GM12878 (cell line): ENCODE data around the gene MXRA8. TPM values are rescaled to one million over a fixed set of nuclear protein-coding genes. Genes with fewer than 3 reads are reported as not detected.

Experiments used
- ATAC-seq: fragments of 200-7000 bp; cut with Tn5 transposase; 3 replicates; pipeline ENCODE4 v1.9.1; 2020; ENCODE audit warnings: mild to moderate bottlenecking, moderate library complexity
- BruUV-seq: library from RNA; stranded (reverse); fragments of 400-500 nt; replicated peaks from 2 replicates; lab custom pipeline; 2021; lab: Mats Ljungman, UMichigan
- CTCF ChIA-PET: fragments of 300-600 bp; sonication (Branson Sonifier 250); formaldehyde crosslinking; extraction: SDS; loops from one replicate; lab custom pipeline; 2021; ENCODE audit warnings: inconsistent platforms; lab: Yijun Ruan, JAX
- POLR2A ChIA-PET: fragments of 350-600 bp; formaldehyde crosslinking; extraction: SDS; loops from one replicate; lab custom pipeline; 2021; ENCODE audit warnings: inconsistent platforms; lab: Charles Lee
- RAD21 ChIA-PET: fragments of 300-600 bp; sonication (Branson Sonifier 250); formaldehyde crosslinking; loops from one replicate; lab custom pipeline; 2023; ENCODE audit warnings: antibody characterized with exemption; ENCODE audit not compliant: unreplicated experiment; lab: Charles Lee
- SMC1A ChIA-PET: fragments of 300-600 bp; sonication (Branson Sonifier 250); formaldehyde crosslinking; loops from one replicate; lab custom pipeline; 2023; ENCODE audit not compliant: unreplicated experiment, uncharacterized antibody; lab: Charles Lee
- DNase-seq: peaks from one replicate; pipeline ENCODE4 v3.0.0-alpha.2; 2011; ENCODE audit warnings: low read depth, low spot score
- FAIRE-seq: peaks from 3 replicates; lab custom pipeline; 2011; peaks lifted over from hg19 to GRCh38; lab: Jason Lieb, UNC
- H2AFZ ChIP-seq: 2 replicates; pipeline ENCODE4 v1.6.0; 2011; ENCODE audit warnings: low read depth, low read length, control low read depth; ENCODE audit not compliant: control insufficient read depth
- H3K27ac ChIP-seq: 2 replicates; pipeline ENCODE4 v1.5.1; 2011; ENCODE audit warnings: control low read depth; ENCODE audit not compliant: control insufficient read depth, insufficient read depth
- H3K27me3 ChIP-seq, 2 experiments: replicated peaks in 1 of 2; 2 replicates each; pipeline versions ENCODE4 v1.6.0 to v1.6.1; 2011; ENCODE audit warnings: low read length in 1 of 2; ENCODE audit not compliant: control insufficient read depth in 2 of 2, insufficient read depth in 2 of 2
- H3K36me3 ChIP-seq, 2 experiments: 2 replicates each; pipeline ENCODE4 v1.5.1; 2011; ENCODE audit warnings: low read length in 1 of 2; ENCODE audit not compliant: control insufficient read depth in 2 of 2, insufficient read depth in 2 of 2
- H3K4me1 ChIP-seq: 2 replicates; pipeline ENCODE4 v1.6.1; 2011; ENCODE audit warnings: mild to moderate bottlenecking, low read length, moderate library complexity, mixed read lengths; ENCODE audit not compliant: control insufficient read depth, insufficient read depth
- H3K4me2 ChIP-seq: 2 replicates; pipeline ENCODE4 v1.6.0; 2011; ENCODE audit warnings: control low read depth; ENCODE audit not compliant: control insufficient read depth, insufficient read depth
- H3K4me3 ChIP-seq: fragments of 200-600 bp; sonication (generic); 2 replicates; pipeline ENCODE4 v1.5.1; 2016
- H3K79me2 ChIP-seq: 2 replicates; pipeline ENCODE4 v1.6.0; 2011; ENCODE audit warnings: low read length; ENCODE audit not compliant: control insufficient read depth, insufficient read depth
- H3K9ac ChIP-seq: 2 replicates; pipeline ENCODE4 v1.8.0; 2011; ENCODE audit warnings: low read length, control low read depth, mixed read lengths; ENCODE audit not compliant: control insufficient read depth, insufficient read depth
- H3K9me3 ChIP-seq: replicated peaks from 3 replicates; pipeline ENCODE4 v1.5.1; 2011; ENCODE audit warnings: mild to moderate bottlenecking, low read length; ENCODE audit not compliant: control insufficient read depth, insufficient read depth
- H4K20me1 ChIP-seq: 2 replicates; pipeline ENCODE4 v1.6.0; 2011; ENCODE audit not compliant: control insufficient read depth, insufficient read depth
- BHLHE40 ChIP-seq, 2 experiments: fragments of 450-650 bp in 1 of 2; IDR thresholded peaks; 2 replicates each; pipeline ENCODE4 v1.6.1; 2011 to 2017; ENCODE audit warnings: low read depth in 2 of 2, borderline replicate concordance in 1 of 2, improper control_type of control experiment in 1 of 2, low read length in 1 of 2, mild to moderate bottlenecking in 1 of 2
- BRCA1 ChIP-seq: IDR thresholded peaks from 2 replicates; pipeline ENCODE4 v1.6.1; 2011; ENCODE audit warnings: low read depth, low read length, improper control_type of control experiment
- CEBPB ChIP-seq, 2 experiments: fragments of 150-350 bp in 1 of 2; IDR thresholded peaks; 2 replicates each; pipeline ENCODE4 v1.6.1; 2012 to 2014; ENCODE audit warnings: low read depth in 2 of 2, low read length in 2 of 2, borderline replicate concordance in 1 of 2, inconsistent platforms in 1 of 2
- EP300 ChIP-seq, 2 experiments: fragments of 150-350 bp in 1 of 2; IDR thresholded peaks; 2 replicates each; pipeline ENCODE4 v1.6.1; 2011 to 2012; ENCODE audit warnings: low read depth in 2 of 2, low read length in 2 of 2, borderline replicate concordance in 1 of 2, improper control_type of control experiment in 1 of 2, inconsistent platforms in 1 of 2; ENCODE audit not compliant: control insufficient read depth in 1 of 2
- ETV6 ChIP-seq, 2 experiments: fragments of 450-650 bp in 1 of 2; IDR thresholded peaks in 1 of 2; conservative IDR thresholded peaks in 1 of 2; 2 replicates each; pipeline ENCODE4 v1.6.1; 2014; ENCODE audit warnings: antibody characterized with exemption in 1 of 2, borderline replicate concordance in 1 of 2, low read depth in 1 of 2, mild to moderate bottlenecking in 1 of 2, moderate library complexity in 1 of 2
- KAT2A ChIP-seq: conservative IDR thresholded peaks from 2 replicates; pipeline ENCODE4 v1.6.1; 2011; ENCODE audit warnings: low read depth, low read length; ENCODE audit not compliant: control insufficient read depth
- SUZ12 ChIP-seq: fragments of 200-600 bp; sonication (generic); IDR thresholded peaks from one replicate; pipeline ENCODE4 v1.6.1; 2018; ENCODE audit warnings: antibody characterized with exemption, mild to moderate bottlenecking; ENCODE audit not compliant: unreplicated experiment
- ZNF384 ChIP-seq: IDR thresholded peaks from 2 replicates; pipeline ENCODE4 v1.6.1; 2012; ENCODE audit warnings: low read depth, mild to moderate bottlenecking, low read length, improper control_type of control experiment, borderline replicate concordance
- ZSCAN29 ChIP-seq: fragments of 450-650 bp; IDR thresholded peaks from 2 replicates; pipeline ENCODE4 v1.6.1; 2017; ENCODE audit warnings: mild to moderate bottlenecking, moderate library complexity
- WGBS: methylation state at CpG from one replicate; pipeline ENCODE4 v1.1.6; 2016; ENCODE audit warnings: low lambda C conversion rate; ENCODE audit not compliant: insufficient replicate concordance, insufficient coverage; ENCODE audit errors: missing lambda C conversion rate; 5-methylcytosine and 5-hydroxymethylcytosine counted together
- in situ Hi-C: fragments of 300-500 bp; cut with MboI; formaldehyde crosslinking; loops from 9 replicates; pipeline ENCODE4 v1.14.3; 2018; ENCODE audit warnings: mixed read lengths
- intact Hi-C: fragments of 100-400 bp; cut with micrococcal nuclease; formaldehyde crosslinking; loops from one replicate; pipeline ENCODE4 v1.14.2; 2022; ENCODE audit not compliant: unreplicated experiment
- polyA plus RNA-seq, 11 experiments: library from polyadenylated mRNA; depleted of rRNA in 4 of 11; unstranded in 6 of 11; stranded (reverse) in 5 of 11; fragments of >200 nt; fragmentation: Nextera tagmentation in 4 of 11; fragmentation: Illumina TruSeq in 1 of 11; extraction: Ambion mirVana in 4 of 11; extraction: Trizol in 1 of 11; gene quantifications; 1 replicate in 1 of 11; 2 replicates in 10 of 11; pipeline versions ENCODE4 v1.2.1 to v1.2.3, GENCODE V29; 2011 to 2016; ENCODE audit warnings: inconsistent platforms in 2 of 11, missing spikeins in 2 of 11, low read depth in 1 of 11
- total RNA-seq, 4 experiments: library from RNA; depleted of rRNA in 3 of 4; stranded (reverse); fragments of >200 nt in 3 of 4; fragmentation: Illumina TruSeq in 1 of 4; extraction: Trizol in 1 of 4; gene quantifications; 2 replicates each; pipeline versions ENCODE4 v1.2.1 to v1.2.3, GENCODE V29; 2013 to 2021
- TF ChIP-seq, protein P1 (sequence below): fragments of 450-650 bp; IDR thresholded peaks from 2 replicates; pipeline ENCODE4 v1.6.1; 2016; ENCODE audit warnings: mild to moderate bottlenecking
- TF ChIP-seq, protein P2 (sequence below), 3 experiments: IDR thresholded peaks in 2 of 3; conservative IDR thresholded peaks in 1 of 3; 2 replicates each; pipeline ENCODE4 v1.5.1; 2011; ENCODE audit warnings: low read depth in 3 of 3, low read length in 3 of 3, mild to moderate bottlenecking in 3 of 3, control low read depth in 2 of 3, moderate library complexity in 2 of 3, inconsistent platforms in 1 of 3, mixed read lengths in 1 of 3; ENCODE audit not compliant: control insufficient read depth in 2 of 3, insufficient read depth in 1 of 3; ENCODE audit errors: extremely low read depth in 1 of 3

Gene MXRA8
- total and polyA plus RNA-seq, 10 of the 15 experiments (the other 5 are each of a cell fraction or from before 2014, with no cell fraction given), result 0.11 to 0.54 (median 0.21) TPM; not detected in 6

- ATAC-seq (no peak), DNase-seq (no peak), FAIRE-seq (no peak)
- Histone ChIP-seq H3K4me2 (no peak overlapping the region), H4K20me1 (no peaks in the 10 kb centered on the region), H3K27me3 (peaks cover 0 to 3% of the 10 kb centered on the region in 2 experiments; a peak in 2 of 4 replicates), H2AFZ (no peak overlapping the region), H3K27ac (no peak overlapping the region), H3K4me1 (peaks cover 5% of the 10 kb centered on the region), H3K79me2 (no peaks in the 10 kb centered on the region), H3K4me3 (no peak overlapping the region), H3K36me3 (no peaks in the 10 kb centered on the region), H3K9me3 (no peaks in the 10 kb centered on the region), H3K9ac (no peak overlapping the region)
- TF ChIP-seq SUZ12, result peak; percentile 54
- no peak for TF ChIP-seq ETV6 (conservative IDR thresholded peaks at IDR 0.05 in 1 of 2, IDR thresholded peaks at IDR 0.05 in 1 of 2; ENCODE audit: borderline replicate concordance in 1 of 2, low read depth in 1 of 2)
- in situ Hi-C loops (no loop called here), intact Hi-C loops (no loop called here)
- CTCF ChIA-PET, result no interaction called here
- no TSS peak for BruUV-seq
- 27% methylated on average over 13 of the region's 52 CpGs for WGBS
- POLR2A ChIA-PET, result no interaction called here
- RAD21 ChIA-PET, result no interaction called here
- SMC1A ChIA-PET, result no interaction called here
Measured at GRCh38 chr1:1355416-1355815, 2.9 kb downstream of the MXRA8 start.

DNA sequence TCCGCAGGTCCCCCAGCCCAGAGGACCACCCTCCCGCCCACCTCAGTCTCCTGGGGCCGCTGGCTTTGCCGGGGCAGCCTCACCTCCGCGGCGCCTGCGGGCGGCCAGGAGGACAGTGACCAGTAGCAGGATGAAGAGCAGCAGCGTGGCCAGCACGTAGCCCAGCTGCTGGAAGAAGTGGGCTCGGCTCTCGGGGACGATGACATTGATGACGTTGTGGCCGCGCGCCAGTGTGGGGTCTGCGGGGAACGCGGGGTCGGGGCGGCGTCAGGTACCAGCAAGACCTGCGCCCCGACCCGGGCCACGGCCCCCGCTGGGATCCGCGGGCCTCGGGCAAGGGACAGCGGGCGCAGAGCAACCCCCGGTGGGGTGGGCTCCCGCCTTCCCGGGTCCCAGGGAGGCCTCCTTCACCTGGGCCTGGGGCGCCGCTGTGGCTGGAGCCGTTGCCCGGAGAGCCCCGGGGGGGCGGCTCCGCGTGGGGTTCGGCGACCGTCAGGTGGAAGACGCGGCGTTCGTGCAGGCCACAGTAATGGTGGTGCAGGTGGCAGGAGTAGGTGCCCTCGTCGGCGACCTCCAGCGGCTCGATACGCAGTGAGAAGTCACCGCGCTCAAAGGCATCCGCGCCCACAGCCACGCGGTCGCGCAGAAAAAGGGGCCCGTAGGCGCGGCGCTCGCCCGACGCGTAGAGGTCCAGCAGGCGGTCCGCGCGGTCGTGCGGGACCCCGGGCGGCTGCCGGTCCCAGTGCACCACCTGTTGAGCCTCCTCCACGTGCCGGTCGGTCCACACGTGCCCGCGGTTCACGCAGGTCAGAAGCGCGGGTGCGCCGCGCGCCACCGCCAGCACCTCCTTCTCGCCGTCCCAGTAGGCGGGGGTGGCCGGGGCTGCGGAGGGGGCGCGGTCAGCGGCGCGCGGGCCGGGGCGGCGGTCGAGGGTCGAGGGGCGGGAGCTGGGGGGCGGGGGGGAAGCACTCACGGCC is 3.8 kb downstream of the MXRA8 start:
- Histone ChIP-seq H3K4me1 (peaks cover 5% of the 10 kb centered on the region), H3K79me2 (no peaks in the 10 kb centered on the region), H3K36me3 (no peaks in the 10 kb centered on the region), H2AFZ (no peak overlapping the region), H3K9me3 (no peaks in the 10 kb centered on the region), H3K27me3 (peaks cover 0 to 3% of the 10 kb centered on the region in 2 experiments; a peak in 2 of 4 replicates), H3K27ac (no peak overlapping the region), H3K4me3 (no peak overlapping the region), H4K20me1 (no peaks in the 10 kb centered on the region), H3K4me2 (no peak overlapping the region), H3K9ac (no peak overlapping the region)
- no peak for ATAC-seq
- FAIRE-seq, result no peak
- BruUV-seq, result no TSS peak
- POLR2A ChIA-PET, result no interaction called here
- intact Hi-C loops (no loop called here), in situ Hi-C loops (no loop called here)
- DNase-seq, result no peak
- WGBS, result 55% methylated on average over 78 of the region's 116 CpGs
- RAD21 ChIA-PET, result no interaction called here
- CTCF ChIA-PET, result no interaction called here
- SMC1A ChIA-PET, result no interaction called here
- no peak for TF ChIP-seq EP300 (IDR thresholded peaks at IDR 0.05; ENCODE audit: borderline replicate concordance in 1 of 2, control insufficient read depth in 1 of 2, low read depth in 2 of 2, low read length in 2 of 2)
- TF ChIP-seq, protein P1, sequence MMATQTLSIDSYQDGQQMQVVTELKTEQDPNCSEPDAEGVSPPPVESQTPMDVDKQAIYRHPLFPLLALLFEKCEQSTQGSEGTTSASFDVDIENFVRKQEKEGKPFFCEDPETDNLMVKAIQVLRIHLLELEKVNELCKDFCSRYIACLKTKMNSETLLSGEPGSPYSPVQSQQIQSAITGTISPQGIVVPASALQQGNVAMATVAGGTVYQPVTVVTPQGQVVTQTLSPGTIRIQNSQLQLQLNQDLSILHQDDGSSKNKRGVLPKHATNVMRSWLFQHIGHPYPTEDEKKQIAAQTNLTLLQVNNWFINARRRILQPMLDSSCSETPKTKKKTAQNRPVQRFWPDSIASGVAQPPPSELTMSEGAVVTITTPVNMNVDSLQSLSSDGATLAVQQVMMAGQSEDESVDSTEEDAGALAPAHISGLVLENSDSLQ, result no peak
- no peak for TF ChIP-seq ZSCAN29
- TF ChIP-seq CEBPB (IDR thresholded peaks at IDR 0.05; ENCODE audit: borderline replicate concordance in 1 of 2, low read depth in 2 of 2, low read length in 2 of 2), result no peak
- no peak for TF ChIP-seq BRCA1
- TF ChIP-seq ZNF384, result no peak
- TF ChIP-seq, protein P2, sequence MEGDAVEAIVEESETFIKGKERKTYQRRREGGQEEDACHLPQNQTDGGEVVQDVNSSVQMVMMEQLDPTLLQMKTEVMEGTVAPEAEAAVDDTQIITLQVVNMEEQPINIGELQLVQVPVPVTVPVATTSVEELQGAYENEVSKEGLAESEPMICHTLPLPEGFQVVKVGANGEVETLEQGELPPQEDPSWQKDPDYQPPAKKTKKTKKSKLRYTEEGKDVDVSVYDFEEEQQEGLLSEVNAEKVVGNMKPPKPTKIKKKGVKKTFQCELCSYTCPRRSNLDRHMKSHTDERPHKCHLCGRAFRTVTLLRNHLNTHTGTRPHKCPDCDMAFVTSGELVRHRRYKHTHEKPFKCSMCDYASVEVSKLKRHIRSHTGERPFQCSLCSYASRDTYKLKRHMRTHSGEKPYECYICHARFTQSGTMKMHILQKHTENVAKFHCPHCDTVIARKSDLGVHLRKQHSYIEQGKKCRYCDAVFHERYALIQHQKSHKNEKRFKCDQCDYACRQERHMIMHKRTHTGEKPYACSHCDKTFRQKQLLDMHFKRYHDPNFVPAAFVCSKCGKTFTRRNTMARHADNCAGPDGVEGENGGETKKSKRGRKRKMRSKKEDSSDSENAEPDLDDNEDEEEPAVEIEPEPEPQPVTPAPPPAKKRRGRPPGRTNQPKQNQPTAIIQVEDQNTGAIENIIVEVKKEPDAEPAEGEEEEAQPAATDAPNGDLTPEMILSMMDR (IDR thresholded peaks at IDR 0.05 in 2 of 3, conservative IDR thresholded peaks at IDR 0.05 in 1 of 3; ENCODE audit: control insufficient read depth in 2 of 3, extremely low read depth in 1 of 3, insufficient read depth in 1 of 3, low read depth in 3 of 3, low read length in 3 of 3), result no peak
- no peak for TF ChIP-seq KAT2A
- TF ChIP-seq BHLHE40 (IDR thresholded peaks at IDR 0.05; ENCODE audit: borderline replicate concordance in 1 of 2, low read depth in 2 of 2, low read length in 1 of 2), result peak in 1 of 2 experiments; percentile 72; a peak in 2 of 4 replicates
